ENCODE results near the gene TMEM98.
"Not testable (repeated sequence)": the region's sequence is repeated elsewhere in the genome, so short reads cannot be mapped to it uniquely, and the experiment has no call there.

The TMEM98 gene

DNA sequence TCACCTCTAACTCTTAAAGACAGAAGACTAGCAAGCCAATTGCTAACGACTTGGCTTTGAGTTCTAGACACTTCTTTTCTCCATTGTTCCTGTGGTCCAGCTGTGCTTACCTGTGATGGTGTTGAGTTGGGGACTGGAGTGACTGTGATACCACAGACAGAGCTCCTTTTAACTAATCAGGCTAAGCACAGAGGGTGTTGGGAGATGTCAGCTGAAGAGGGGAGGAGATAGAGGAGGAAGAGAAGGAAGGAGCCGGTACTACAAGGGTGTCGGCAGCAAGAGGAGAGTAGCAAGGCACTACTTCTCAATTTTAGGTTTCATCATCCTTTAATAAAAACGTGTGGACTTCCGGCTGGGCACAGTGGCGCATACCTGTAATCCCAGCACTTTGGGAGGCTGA lies 45.9 kb upstream of the TMEM98 start:
- Histone ChIP-seq H3K27me3 (ENCODE audit: insufficient read depth, low read length) (no peaks in the 10 kb centered on the region), H3K4ac (ENCODE audit: low read depth, low read length) (no peak overlapping the region), H3K18ac (ENCODE audit: low read length) (no peak overlapping the region), H3K4me3 (ENCODE audit: low read depth, low read length) (no peak overlapping the region), H3K79me1 (ENCODE audit: low read length) (no peaks in the 10 kb centered on the region), H2AFZ (ENCODE audit: insufficient read depth, low read length, poor library complexity) (no peak overlapping the region), H3K27ac (ENCODE audit: low read depth, low read length) (no peak overlapping the region), H4K91ac (ENCODE audit: low read depth, low read length) (no peak overlapping the region), H3K9me3 (ENCODE audit: insufficient read depth, low read depth, low read length) (no peaks in the 10 kb centered on the region), H2BK12ac (ENCODE audit: low read length) (no peak overlapping the region), H2BK5ac (ENCODE audit: low read depth, low read length, poor library complexity) (no peak overlapping the region), H4K12ac (ENCODE audit: low read depth, low read length) (no peak overlapping the region), H3K9ac (ENCODE audit: low read length) (peak overlapping the region; percentile 9), H4K8ac (ENCODE audit: low read depth, low read length) (no peak overlapping the region), H3K14ac (ENCODE audit: low read length) (no peak overlapping the region), H3K23ac (ENCODE audit: low read length) (no peak overlapping the region), H3K36me3 (ENCODE audit: control insufficient read depth in 1 of 2, insufficient read depth in 2 of 2, low read length in 2 of 2) (no peaks in the 10 kb centered on the region), H2BK120ac (ENCODE audit: insufficient read depth, low read length, poor library complexity) (no peak overlapping the region), H2AK5ac (ENCODE audit: low read length) (no peak overlapping the region), H3K79me2 (ENCODE audit: control insufficient read depth, insufficient read depth, low read length, poor library complexity) (no peaks in the 10 kb centered on the region), H3K4me2 (ENCODE audit: low read length) (no peak overlapping the region), H3K4me1 (ENCODE audit: control insufficient read depth in 1 of 2, insufficient read depth in 2 of 2, low read length in 2 of 2) (peaks cover 0 to 3% of the 10 kb centered on the region in 2 experiments)
- no CpG with 5 or more reads among the region's 6 CpGs for WGBS (ENCODE audit: extremely low coverage, insufficient coverage, insufficient read length)
- DNase-seq, result no peak

- no peak for DNase-seq
- Histone ChIP-seq H3K4ac (ENCODE audit: low read depth, low read length) (no peak overlapping the region), H4K12ac (ENCODE audit: low read depth, low read length) (no peak overlapping the region), H3K9ac (ENCODE audit: low read length) (no peak overlapping the region), H3K79me2 (ENCODE audit: control insufficient read depth, insufficient read depth, low read length, poor library complexity) (no peaks in the 10 kb centered on the region), H2BK120ac (ENCODE audit: insufficient read depth, low read length, poor library complexity) (no peak overlapping the region), H3K4me3 (ENCODE audit: low read depth, low read length) (no peak overlapping the region), H4K91ac (ENCODE audit: low read depth, low read length) (no peak overlapping the region), H3K18ac (ENCODE audit: low read length) (no peak overlapping the region), H3K27me3 (ENCODE audit: insufficient read depth, low read length) (no peaks in the 10 kb centered on the region), H3K9me3 (ENCODE audit: insufficient read depth, low read depth, low read length) (no peaks in the 10 kb centered on the region), H2AFZ (ENCODE audit: insufficient read depth, low read length, poor library complexity) (no peak overlapping the region), H2BK12ac (ENCODE audit: low read length) (no peak overlapping the region), H3K23ac (ENCODE audit: low read length) (no peak overlapping the region), H2AK5ac (ENCODE audit: low read length) (no peak overlapping the region), H3K27ac (ENCODE audit: low read depth, low read length) (no peak overlapping the region), H2BK5ac (ENCODE audit: low read depth, low read length, poor library complexity) (no peak overlapping the region), H3K4me1 (ENCODE audit: control insufficient read depth in 1 of 2, insufficient read depth in 2 of 2, low read length in 2 of 2) (no peaks in the 10 kb centered on the region), H3K4me2 (ENCODE audit: low read length) (no peak overlapping the region), H3K14ac (ENCODE audit: low read length) (no peak overlapping the region), H3K79me1 (ENCODE audit: low read length) (no peaks in the 10 kb centered on the region), H4K8ac (ENCODE audit: low read depth, low read length) (no peak overlapping the region), H3K36me3 (ENCODE audit: control insufficient read depth in 1 of 2, insufficient read depth in 2 of 2, low read length in 2 of 2) (no peaks in the 10 kb centered on the region)
- WGBS (ENCODE audit: extremely low coverage, insufficient coverage, insufficient read length), result no CpG with 5 or more reads among the region's 4 CpGs
Measured at GRCh38 chr17:32882734-32883133, 45.2 kb upstream of the TMEM98 start.

- not testable (repeated sequence) for H2BK12ac ChIP-seq (ENCODE audit: low read length); H2AFZ ChIP-seq (ENCODE audit: insufficient read depth, low read length, poor library complexity)
- no CpG with 5 or more reads among the region's 16 CpGs for WGBS (ENCODE audit: extremely low coverage, insufficient coverage, insufficient read length)
Measured at GRCh38 chr17:32886951-32887350, 41.0 kb upstream of the TMEM98 start.

GRCh38 chr17:32887410-32887809 lies 40.5 kb upstream of the TMEM98 start:
- not testable (repeated sequence) for H3K36me3 ChIP-seq (ENCODE audit: control insufficient read depth in 1 of 2, insufficient read depth in 2 of 2, low read length in 2 of 2); H2BK5ac ChIP-seq (ENCODE audit: low read depth, low read length, poor library complexity); H3K79me2 ChIP-seq (ENCODE audit: control insufficient read depth, insufficient read depth, low read length, poor library complexity); DNase-seq; H3K4me3 ChIP-seq (ENCODE audit: low read depth, low read length); H3K18ac ChIP-seq (ENCODE audit: low read length); H3K9ac ChIP-seq (ENCODE audit: low read length); H3K14ac ChIP-seq (ENCODE audit: low read length); H2BK120ac ChIP-seq (ENCODE audit: insufficient read depth, low read length, poor library complexity); H2AFZ ChIP-seq (ENCODE audit: insufficient read depth, low read length, poor library complexity); H3K4me2 ChIP-seq (ENCODE audit: low read length); H4K91ac ChIP-seq (ENCODE audit: low read depth, low read length); H4K12ac ChIP-seq (ENCODE audit: low read depth, low read length); H3K27me3 ChIP-seq (ENCODE audit: insufficient read depth, low read length); H4K8ac ChIP-seq (ENCODE audit: low read depth, low read length); H3K23ac ChIP-seq (ENCODE audit: low read length); H3K4me1 ChIP-seq (ENCODE audit: control insufficient read depth in 1 of 2, insufficient read depth in 2 of 2, low read length in 2 of 2); H3K9me3 ChIP-seq (ENCODE audit: insufficient read depth, low read depth, low read length); H2BK12ac ChIP-seq (ENCODE audit: low read length); H2AK5ac ChIP-seq (ENCODE audit: low read length); H3K4ac ChIP-seq (ENCODE audit: low read depth, low read length); H3K79me1 ChIP-seq (ENCODE audit: low read length); H3K27ac ChIP-seq (ENCODE audit: low read depth, low read length)
- no CpG with 5 or more reads among the region's 14 CpGs for WGBS (ENCODE audit: extremely low coverage, insufficient coverage, insufficient read length)

More at GRCh38 chr17:32886951-32887350, 41.0 kb upstream of the TMEM98 start:
- not testable (repeated sequence) for H3K9ac ChIP-seq (ENCODE audit: low read length); H3K14ac ChIP-seq (ENCODE audit: low read length); H4K91ac ChIP-seq (ENCODE audit: low read depth, low read length); H3K4me3 ChIP-seq (ENCODE audit: low read depth, low read length); H3K18ac ChIP-seq (ENCODE audit: low read length); H3K27ac ChIP-seq (ENCODE audit: low read depth, low read length); H3K4ac ChIP-seq (ENCODE audit: low read depth, low read length); H3K9me3 ChIP-seq (ENCODE audit: insufficient read depth, low read depth, low read length); H3K23ac ChIP-seq (ENCODE audit: low read length); H2AK5ac ChIP-seq (ENCODE audit: low read length); H2BK5ac ChIP-seq (ENCODE audit: low read depth, low read length, poor library complexity); H4K8ac ChIP-seq (ENCODE audit: low read depth, low read length); H3K27me3 ChIP-seq (ENCODE audit: insufficient read depth, low read length); H3K4me1 ChIP-seq (ENCODE audit: control insufficient read depth in 1 of 2, insufficient read depth in 2 of 2, low read length in 2 of 2); H2BK120ac ChIP-seq (ENCODE audit: insufficient read depth, low read length, poor library complexity); H3K36me3 ChIP-seq (ENCODE audit: control insufficient read depth in 1 of 2, insufficient read depth in 2 of 2, low read length in 2 of 2); H3K4me2 ChIP-seq (ENCODE audit: low read length); H3K79me2 ChIP-seq (ENCODE audit: control insufficient read depth, insufficient read depth, low read length, poor library complexity); H4K12ac ChIP-seq (ENCODE audit: low read depth, low read length); DNase-seq; H3K79me1 ChIP-seq (ENCODE audit: low read length)
